ENCODE measurements around the gene SAMSN1. TPM values are rescaled to one million over a fixed set of nuclear protein-coding genes. Genes with fewer than 3 reads are reported as not detected.
"Not testable (repeated sequence)": the region's sequence is repeated elsewhere in the genome, so short reads cannot be mapped to it uniquely, and the experiment has no call there.

The SAMSN1 gene
- total RNA-seq, 2 experiments from 2014 or later, result 47.5 to 48.4 TPM

- peaks cover 8% of the 10 kb centered on the region for H3K36me3 Mint-ChIP-seq
- H3K27ac Mint-ChIP-seq, result peak overlapping the region; percentile 95
- no peaks in the 10 kb centered on the region for H3K9me3 Mint-ChIP-seq
- peak overlapping the region; percentile 78 for H3K4me3 Mint-ChIP-seq
- H3K4me1 Mint-ChIP-seq (ENCODE audit: low read depth), result peaks cover 73% of the 10 kb centered on the region
- H3K27me3 Mint-ChIP-seq, result no peaks in the 10 kb centered on the region
- DNase-seq, result no peak
- ChIA-PET POLR2A (interaction anchor here (0.7 to 5.4 kb wide), 7 partner anchors 9 to 144 kb away, joined by 3 to 58 read pairs (median 4); partner anchors contain the start of gene HSPA13), CTCF (interaction anchor here (0.7 to 2.2 kb wide), 4 partner anchors 14 to 210 kb away, joined by 3 to 12 read pairs (median 3); no protein-coding TSS in a partner anchor)
- intact Hi-C loops (cut with micrococcal nuclease), result loop anchor here (1.0 to 2.0 kb wide), 3 partner anchors 19 to 210 kb away; partner anchors contain the start of gene SAMSN1
These were observed 19.0 kb downstream of the SAMSN1 start for GRCh38 chr21:14526836-14527695.

- DNase-seq, result no peak
- CTCF ChIA-PET, result interaction anchor here (0.6 to 4.9 kb wide), 3 partner anchors 16 to 211 kb away, joined by 3 to 23 read pairs (median 3); no protein-coding TSS in a partner anchor
- peak overlapping the region; percentile 78 for H3K4me3 Mint-ChIP-seq
- POLR2A ChIA-PET, result interaction anchor here (0.7 to 5.4 kb wide), 5 partner anchors 7 to 64 kb away, joined by 3 to 58 read pairs (median 4); no protein-coding TSS in a partner anchor
- H3K36me3 Mint-ChIP-seq, result peaks cover 10% of the 10 kb centered on the region
- intact Hi-C loops (cut with micrococcal nuclease), result loop anchor here (2.0 kb wide), 2 partner anchors 19 to 211 kb away; no protein-coding TSS in a partner anchor
- no peaks in the 10 kb centered on the region for H3K9me3 Mint-ChIP-seq
- H3K27ac Mint-ChIP-seq, result peak overlapping the region; percentile 95
- no peaks in the 10 kb centered on the region for H3K27me3 Mint-ChIP-seq
- H3K4me1 Mint-ChIP-seq (ENCODE audit: low read depth), result peaks cover 72% of the 10 kb centered on the region
These were observed 19.9 kb downstream of the SAMSN1 start for GRCh38 chr21:14526199-14526598.

GRCh38 chr21:14523234-14523633 is 22.9 kb downstream of the SAMSN1 start:
- Mint-ChIP-seq H3K36me3 (peaks cover 16% of the 10 kb centered on the region), H3K9me3 (no peaks in the 10 kb centered on the region), H3K27ac (peak overlapping the region; percentile 72), H3K27me3 (no peaks in the 10 kb centered on the region), H3K4me3 (peak overlapping the region; percentile 59), H3K4me1 (ENCODE audit: low read depth) (peaks cover 65% of the 10 kb centered on the region)
- DNase-seq, result peak; percentile 71
- ChIA-PET CTCF (interaction anchor here (1.1 to 4.9 kb wide), 3 partner anchors 20 to 214 kb away, joined by 3 to 23 read pairs (median 3); no protein-coding TSS in a partner anchor), POLR2A (interaction anchor here (0.6 to 5.1 kb wide), 4 partner anchors 8 to 70 kb away, joined by 4 to 28 read pairs (median 6); no protein-coding TSS in a partner anchor)
- intact Hi-C loops (cut with micrococcal nuclease), result loop anchor here (1.0 kb wide), 5 partner anchors 11 to 107 kb away; no protein-coding TSS in a partner anchor

GRCh38 chr21:14522736-14523135 is 23.4 kb downstream of the SAMSN1 start:
- H3K4me1 Mint-ChIP-seq (ENCODE audit: low read depth), result peaks cover 66% of the 10 kb centered on the region
- no peak for DNase-seq
- CTCF ChIA-PET, result interaction anchor here (1.1 to 4.9 kb wide), 2 partner anchors 32 to 214 kb away, joined by 3 to 23 read pairs; no protein-coding TSS in a partner anchor
- H3K4me3 Mint-ChIP-seq, result no peak overlapping the region
- H3K27ac Mint-ChIP-seq, result no peak overlapping the region
- POLR2A ChIA-PET, result interaction anchor here (1.3 to 5.1 kb wide), 3 partner anchors 9 to 23 kb away, joined by 5 to 28 read pairs (median 7); no protein-coding TSS in a partner anchor
- intact Hi-C loops (cut with micrococcal nuclease), result loop anchor here (1.0 kb wide), 5 partner anchors 12 to 108 kb away; no protein-coding TSS in a partner anchor
- H3K36me3 Mint-ChIP-seq, result peaks cover 21% of the 10 kb centered on the region
- no peaks in the 10 kb centered on the region for H3K27me3 Mint-ChIP-seq
- no peaks in the 10 kb centered on the region for H3K9me3 Mint-ChIP-seq

- POLR2A ChIA-PET, result no interaction called here
- Mint-ChIP-seq H3K27ac (peak overlapping the region; percentile 33), H3K36me3 (peaks cover 37% of the 10 kb centered on the region), H3K4me3 (no peak overlapping the region), H3K9me3 (no peaks in the 10 kb centered on the region), H3K27me3 (no peaks in the 10 kb centered on the region), H3K4me1 (ENCODE audit: low read depth) (peaks cover 56% of the 10 kb centered on the region)
- CTCF ChIA-PET, result interaction anchor here (0.6 to 1.2 kb wide), 2 partner anchors 68 to 1811 kb away, joined by 3 to 7 read pairs; no protein-coding TSS in a partner anchor
- no peak for DNase-seq
- intact Hi-C loops (cut with micrococcal nuclease), result no loop called here
These were observed 25.6 kb downstream of the SAMSN1 start for GRCh38 chr21:14520535-14520934.

GRCh38 chr21:14519000-14519399 is 27.1 kb downstream of the SAMSN1 start:
- ChIA-PET CTCF (no interaction called here), POLR2A (no interaction called here)
- intact Hi-C loops (cut with micrococcal nuclease), result no loop called here
- Mint-ChIP-seq H3K9me3 (no peaks in the 10 kb centered on the region), H3K4me1 (ENCODE audit: low read depth) (peaks cover 52% of the 10 kb centered on the region), H3K4me3 (no peak overlapping the region), H3K27ac (no peak overlapping the region), H3K36me3 (peaks cover 49% of the 10 kb centered on the region), H3K27me3 (no peaks in the 10 kb centered on the region)
- DNase-seq, result no peak

- DNase-seq, result no peak
- no peak overlapping the region for H3K27ac Mint-ChIP-seq
These were observed 32.3 kb downstream of the SAMSN1 start for GRCh38 chr21:14513804-14514203.

GRCh38 chr21:14506859-14507457 is 39.2 kb downstream of the SAMSN1 start:
- intact Hi-C loops (cut with micrococcal nuclease), result loop anchor here (2.0 kb wide), 1 partner anchor 20 kb away; no protein-coding TSS in a partner anchor
- H3K4me3 Mint-ChIP-seq, H3K9me3 Mint-ChIP-seq, H3K27ac Mint-ChIP-seq, POLR2A ChIA-PET, H3K27me3 Mint-ChIP-seq, DNase-seq: not testable (repeated sequence)
- peaks cover 91% of the 10 kb centered on the region for H3K36me3 Mint-ChIP-seq
- peaks cover 49% of the 10 kb centered on the region for H3K4me1 Mint-ChIP-seq (ENCODE audit: low read depth)
- CTCF ChIA-PET, result interaction anchor here (1.2 kb wide), 1 partner anchor 27 kb away, joined by 4 read pairs; no protein-coding TSS in a partner anchor

More at GRCh38 chr21:14513804-14514203, 32.3 kb downstream of the SAMSN1 start:
- ChIA-PET POLR2A (no interaction called here), CTCF (interaction anchor here (1.1 kb wide), 1 partner anchor 13 kb away, joined by 3 read pairs; no protein-coding TSS in a partner anchor)
- H3K27me3 Mint-ChIP-seq, result no peaks in the 10 kb centered on the region
- intact Hi-C loops (cut with micrococcal nuclease), result no loop called here
- H3K4me1 Mint-ChIP-seq (ENCODE audit: low read depth), result peaks cover 32% of the 10 kb centered on the region
- no peak overlapping the region for H3K4me3 Mint-ChIP-seq
- H3K36me3 Mint-ChIP-seq, result peaks cover 74% of the 10 kb centered on the region
- H3K9me3 Mint-ChIP-seq, result peaks cover 5% of the 10 kb centered on the region

GRCh38 chr21:14500873-14501272 is 45.2 kb downstream of the SAMSN1 start:
- Mint-ChIP-seq H3K36me3 (peaks cover 82% of the 10 kb centered on the region), H3K4me1 (ENCODE audit: low read depth) (peaks cover 23% of the 10 kb centered on the region), H3K9me3 (no peaks in the 10 kb centered on the region), H3K27me3 (no peaks in the 10 kb centered on the region), H3K27ac (no peak overlapping the region), H3K4me3 (no peak overlapping the region)
- DNase-seq, result no peak
- POLR2A ChIA-PET, result no interaction called here
- CTCF ChIA-PET, result no interaction called here
- intact Hi-C loops (cut with micrococcal nuclease), result no loop called here

- DNase-seq, result no peak
- ChIA-PET POLR2A (no interaction called here), CTCF (no interaction called here)
- intact Hi-C loops (cut with micrococcal nuclease), result no loop called here
- H3K9me3 Mint-ChIP-seq, result peaks cover 5% of the 10 kb centered on the region
- H3K27ac Mint-ChIP-seq, result no peak overlapping the region
- peaks cover 82% of the 10 kb centered on the region for H3K36me3 Mint-ChIP-seq
- H3K27me3 Mint-ChIP-seq, result no peaks in the 10 kb centered on the region
- H3K4me3 Mint-ChIP-seq, result no peak overlapping the region
- peaks cover 10% of the 10 kb centered on the region for H3K4me1 Mint-ChIP-seq (ENCODE audit: low read depth)
These were observed 46.8 kb downstream of the SAMSN1 start for GRCh38 chr21:14499316-14499715.

- POLR2A ChIA-PET, result no interaction called here
- Mint-ChIP-seq H3K9me3 (peaks cover 8% of the 10 kb centered on the region), H3K36me3 (peaks cover 75% of the 10 kb centered on the region), H3K4me1 (ENCODE audit: low read depth) (no peaks in the 10 kb centered on the region), H3K27ac (no peak overlapping the region), H3K4me3 (no peak overlapping the region), H3K27me3 (no peaks in the 10 kb centered on the region)
- DNase-seq, result no peak
- intact Hi-C loops (cut with micrococcal nuclease), result no loop called here
- CTCF ChIA-PET, result no interaction called here
These were observed 48.3 kb downstream of the SAMSN1 start for GRCh38 chr21:14497825-14498224.
